Activated CD8-positive, alpha-beta memory T cell treated with anti-CD3 and anti-CD28 coated beads for 1 hour (primary cell): ENCODE measurements around the gene LYPD6B.
"Not testable (repeated sequence)": the region's sequence is repeated elsewhere in the genome, so short reads cannot be mapped to it uniquely, and the experiment has no call there.

Experiments
- DNase-seq, 2 donors: peaks; one replicate each; pipeline ENCODE4 v3.0.0-alpha.2; 2020; ENCODE audit warnings: low read depth in 1 of 2; ENCODE audit errors: extremely low read depth in 1 of 2

The LYPD6B gene

GRCh38 chr2:149188291-149188690, 149.8 kb downstream of the LYPD6B start:
- DNase-seq, result no peak

GRCh38 chr2:149189769-149190168, 151.3 kb downstream of the LYPD6B start:
- no peak for DNase-seq

GRCh38 chr2:149191915-149192314, 153.4 kb downstream of the LYPD6B start:
- DNase-seq, result no peak

GRCh38 chr2:149192427-149192826, 153.9 kb downstream of the LYPD6B start:
- DNase-seq, result no peak

GRCh38 chr2:149200109-149200520, 161.6 kb downstream of the LYPD6B start:
- DNase-seq, result no peak

- no peak for DNase-seq
These were observed 166.2 kb downstream of the LYPD6B start for GRCh38 chr2:149204686-149205085.

- DNase-seq, result no peak
These were observed 166.6 kb downstream of the LYPD6B start for GRCh38 chr2:149205143-149205542.

- DNase-seq, result no peak
These were observed 175.4 kb downstream of the LYPD6B start for GRCh38 chr2:149213764-149214493.

- DNase-seq, result no peak
These were observed 180.0 kb downstream of the LYPD6B start for GRCh38 chr2:149218497-149218896.

- no peak for DNase-seq
These were observed 181.4 kb downstream of the LYPD6B start for GRCh38 chr2:149219856-149220255.

- DNase-seq, result no peak
These were observed 182.5 kb downstream of the LYPD6B start for GRCh38 chr2:149221002-149221401.

- no peak for DNase-seq
These were observed 183.4 kb downstream of the LYPD6B start for GRCh38 chr2:149221898-149222297.

GRCh38 chr2:149223472-149224095, 185.1 kb downstream of the LYPD6B start:
- no peak for DNase-seq

- no peak for DNase-seq
These were observed 186.0 kb downstream of the LYPD6B start for GRCh38 chr2:149224543-149224942.

GRCh38 chr2:149225446-149225845, 186.9 kb downstream of the LYPD6B start:
- DNase-seq, result no peak

- DNase-seq, result no peak
These were observed 188.3 kb downstream of the LYPD6B start for GRCh38 chr2:149226790-149227189.

GRCh38 chr2:149235816-149236375, 197.4 kb downstream of the LYPD6B start:
- no peak for DNase-seq

GRCh38 chr2:149236410-149236809, 197.9 kb downstream of the LYPD6B start:
- DNase-seq, result no peak

GRCh38 chr2:149246186-149246585, 207.7 kb downstream of the LYPD6B start:
- no peak for DNase-seq

- not testable (repeated sequence) for DNase-seq
These were observed 212.9 kb downstream of the LYPD6B start for GRCh38 chr2:149251436-149251835.

- DNase-seq, result not testable (repeated sequence)
These were observed 218.4 kb downstream of the LYPD6B start for GRCh38 chr2:149256877-149257276.

- no peak for DNase-seq
These were observed 220.0 kb downstream of the LYPD6B start for GRCh38 chr2:149258531-149258930.
